Retinal pigment epithelial cell (primary cell): ENCODE measurements around the gene HS3ST4.

Experiments
- DNase-seq: peaks from one replicate; pipeline ENCODE4 v3.0.0-alpha.2; 2010; ENCODE audit warnings: low read depth
- H3K4me3 ChIP-seq: 2 replicates; pipeline ENCODE4 v1.5.1; 2011; ENCODE audit warnings: mild to moderate bottlenecking, low read length, control low read depth, moderate library complexity
- TF ChIP-seq, protein P1 (sequence below): conservative IDR thresholded peaks from 2 replicates; pipeline ENCODE4 v1.5.1; 2011; ENCODE audit warnings: low read depth, low read length, control low read depth, inconsistent platforms

HS3ST4 gene

DNA sequence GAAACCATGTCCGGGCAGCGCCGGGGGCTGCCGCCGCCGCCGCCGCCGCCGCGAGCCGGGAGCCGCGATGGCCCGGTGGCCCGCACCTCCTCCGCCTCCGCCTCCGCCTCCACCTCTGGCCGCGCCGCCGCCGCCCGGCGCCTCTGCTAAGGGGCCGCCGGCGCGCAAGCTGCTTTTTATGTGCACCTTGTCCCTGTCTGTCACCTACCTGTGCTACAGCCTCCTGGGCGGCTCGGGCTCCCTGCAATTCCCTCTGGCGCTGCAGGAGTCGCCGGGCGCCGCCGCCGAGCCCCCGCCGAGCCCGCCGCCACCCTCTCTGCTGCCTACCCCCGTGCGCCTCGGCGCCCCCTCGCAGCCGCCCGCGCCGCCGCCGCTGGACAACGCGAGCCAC is 587 bp downstream of the HS3ST4 start:
- no peak overlapping the region for H3K4me3 ChIP-seq
- DNase-seq = no peak
- TF ChIP-seq, protein P1, sequence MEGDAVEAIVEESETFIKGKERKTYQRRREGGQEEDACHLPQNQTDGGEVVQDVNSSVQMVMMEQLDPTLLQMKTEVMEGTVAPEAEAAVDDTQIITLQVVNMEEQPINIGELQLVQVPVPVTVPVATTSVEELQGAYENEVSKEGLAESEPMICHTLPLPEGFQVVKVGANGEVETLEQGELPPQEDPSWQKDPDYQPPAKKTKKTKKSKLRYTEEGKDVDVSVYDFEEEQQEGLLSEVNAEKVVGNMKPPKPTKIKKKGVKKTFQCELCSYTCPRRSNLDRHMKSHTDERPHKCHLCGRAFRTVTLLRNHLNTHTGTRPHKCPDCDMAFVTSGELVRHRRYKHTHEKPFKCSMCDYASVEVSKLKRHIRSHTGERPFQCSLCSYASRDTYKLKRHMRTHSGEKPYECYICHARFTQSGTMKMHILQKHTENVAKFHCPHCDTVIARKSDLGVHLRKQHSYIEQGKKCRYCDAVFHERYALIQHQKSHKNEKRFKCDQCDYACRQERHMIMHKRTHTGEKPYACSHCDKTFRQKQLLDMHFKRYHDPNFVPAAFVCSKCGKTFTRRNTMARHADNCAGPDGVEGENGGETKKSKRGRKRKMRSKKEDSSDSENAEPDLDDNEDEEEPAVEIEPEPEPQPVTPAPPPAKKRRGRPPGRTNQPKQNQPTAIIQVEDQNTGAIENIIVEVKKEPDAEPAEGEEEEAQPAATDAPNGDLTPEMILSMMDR = no peak

DNA sequence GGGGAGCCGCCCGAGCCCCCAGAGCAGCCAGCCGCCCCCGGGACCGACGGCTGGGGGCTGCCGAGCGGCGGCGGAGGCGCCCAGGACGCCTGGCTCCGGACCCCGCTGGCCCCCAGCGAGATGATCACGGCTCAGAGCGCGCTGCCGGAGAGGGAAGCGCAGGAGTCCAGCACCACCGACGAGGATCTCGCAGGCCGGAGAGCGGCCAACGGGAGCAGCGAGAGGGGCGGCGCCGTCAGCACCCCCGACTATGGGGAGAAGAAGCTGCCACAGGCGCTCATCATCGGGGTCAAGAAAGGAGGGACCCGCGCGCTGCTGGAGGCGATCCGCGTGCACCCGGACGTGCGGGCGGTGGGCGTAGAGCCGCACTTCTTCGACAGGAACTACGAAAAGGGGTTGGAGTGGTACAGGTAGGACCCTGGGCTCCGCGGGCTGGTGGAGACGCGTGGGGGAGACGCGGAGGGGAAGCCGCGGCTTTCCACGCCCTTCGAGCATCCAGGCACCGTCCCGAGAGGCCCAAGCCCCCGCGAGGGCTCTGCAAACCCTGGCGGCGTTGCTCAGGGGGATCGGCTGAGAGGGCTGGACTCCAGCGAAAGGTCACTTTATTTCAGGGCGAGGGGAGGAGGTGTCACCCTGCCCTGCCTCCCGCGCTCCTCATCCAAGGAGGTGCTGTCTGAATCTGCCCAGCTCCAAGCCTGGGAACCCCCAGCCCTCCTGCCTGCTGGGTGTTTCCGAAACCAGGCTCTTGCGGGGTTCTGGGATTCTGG is 1.2 kb downstream of the HS3ST4 start:
- TF ChIP-seq, protein P1 = no peak
- H3K4me3 ChIP-seq = no peak overlapping the region
- no peak for DNase-seq

DNA sequence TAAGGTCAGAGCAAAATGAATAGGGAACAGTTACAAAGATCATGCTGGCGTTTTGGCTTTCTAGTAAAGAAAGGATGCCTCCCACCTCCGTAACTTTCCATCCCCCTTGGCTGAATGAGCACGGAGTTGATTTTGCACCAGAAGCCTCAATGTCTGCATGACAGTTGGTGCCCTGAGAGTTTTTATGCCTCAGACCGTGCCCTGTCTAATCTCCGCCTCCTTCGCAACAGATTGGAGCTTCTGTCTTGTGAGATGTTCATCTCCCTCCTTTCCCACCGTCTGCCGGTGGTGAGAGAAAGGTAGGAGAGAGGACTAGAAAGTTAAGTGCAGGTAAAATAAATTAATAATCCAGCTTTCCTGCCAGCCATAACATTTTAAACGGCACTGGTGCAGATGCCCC is 1.9 kb downstream of the HS3ST4 start:
- no peak for DNase-seq
- TF ChIP-seq, protein P1 = no peak
- H3K4me3 ChIP-seq = no peak overlapping the region

DNA sequence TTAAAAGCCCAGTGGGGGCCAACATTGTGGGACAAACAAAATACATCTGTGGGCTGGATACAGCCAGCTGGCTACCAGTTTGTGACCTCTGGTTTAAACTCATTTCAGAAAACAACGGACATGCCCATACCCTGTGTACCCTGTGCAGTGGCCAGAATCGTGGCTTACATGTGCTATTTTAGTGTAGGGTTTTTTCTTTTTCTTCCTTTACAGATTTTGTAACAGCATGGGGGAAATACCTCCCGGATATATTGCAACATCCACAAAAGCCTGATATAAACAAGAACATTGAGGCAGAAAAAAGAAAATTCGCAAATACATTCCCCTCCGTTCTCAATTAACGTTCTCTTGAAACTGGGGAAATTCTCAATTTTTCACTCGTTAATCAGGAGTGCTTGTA is 7.3 kb downstream of the HS3ST4 start:
- TF ChIP-seq, protein P1 = no peak
- H3K4me3 ChIP-seq = no peak overlapping the region
- no peak for DNase-seq

DNA sequence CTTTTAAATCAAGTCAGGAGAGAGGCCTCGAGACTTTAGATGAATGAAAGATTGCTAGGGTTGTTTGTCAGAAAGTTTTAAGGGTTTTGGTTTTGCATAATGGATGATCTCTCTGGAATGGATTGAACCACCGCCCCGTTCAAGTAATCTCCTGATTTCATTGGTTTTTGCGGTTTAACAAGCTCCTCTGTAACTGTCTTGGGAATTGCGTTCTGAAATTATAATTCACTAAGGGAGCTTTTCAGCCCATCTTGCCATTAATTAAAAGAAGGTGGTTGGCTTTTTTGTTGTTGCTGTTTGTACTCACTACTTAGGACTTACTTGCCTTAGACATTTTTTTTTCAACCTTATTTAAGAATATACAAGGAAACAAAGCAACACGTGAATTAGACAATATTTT is 8.8 kb downstream of the HS3ST4 start:
- no peak for DNase-seq
- H3K4me3 ChIP-seq = no peak overlapping the region
- TF ChIP-seq, protein P1 = no peak

DNA sequence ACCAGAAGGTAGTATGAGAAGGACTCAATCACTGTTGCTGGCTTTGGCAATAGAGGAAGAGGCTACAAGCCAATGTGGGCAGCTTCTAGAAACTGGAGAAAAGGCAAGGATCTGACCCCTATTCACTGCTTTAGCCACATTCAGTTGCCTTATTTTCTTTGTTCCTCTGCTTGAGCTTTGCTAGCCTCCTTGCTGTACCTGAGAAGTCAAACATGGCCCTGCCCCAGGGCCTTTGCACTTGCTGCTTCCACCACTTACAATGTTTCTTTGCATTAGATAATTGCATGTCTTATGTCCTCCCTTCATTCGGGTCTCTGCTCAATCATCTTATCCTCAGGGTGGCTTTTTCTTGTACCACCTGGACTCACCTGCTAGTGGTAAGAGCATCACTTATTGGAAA is 15.8 kb downstream of the HS3ST4 start:
- TF ChIP-seq, protein P1 = no peak
- DNase-seq = no peak

DNA sequence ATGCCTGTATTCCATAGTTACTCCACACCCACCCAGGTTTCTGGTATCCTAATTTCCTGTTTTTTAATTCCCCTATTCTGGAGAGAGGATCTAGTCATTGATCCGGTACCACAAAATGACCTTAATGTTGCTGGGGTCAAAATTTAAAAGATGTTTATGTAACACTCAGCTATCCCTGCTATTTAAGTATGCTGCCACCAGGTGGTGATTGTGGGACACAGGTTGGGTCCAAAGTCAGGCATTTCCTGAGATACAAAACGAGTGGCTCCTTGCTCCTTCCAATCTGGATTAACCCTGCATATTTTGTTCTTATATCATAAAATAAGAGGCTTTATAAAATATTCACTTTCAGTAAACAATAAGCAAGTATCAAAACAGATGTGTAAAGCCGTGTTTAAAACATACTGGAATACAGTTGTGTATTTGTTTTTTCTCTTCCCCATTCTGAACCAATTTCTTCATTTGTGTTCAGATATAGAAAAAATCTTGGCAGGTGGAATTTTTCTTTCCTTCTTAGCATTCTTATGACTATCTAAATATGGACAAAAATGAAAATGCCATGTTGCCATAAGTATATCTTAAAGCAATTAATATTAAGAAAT is 16.3 kb downstream of the HS3ST4 start:
- DNase-seq = no peak
- TF ChIP-seq, protein P1 = peak; percentile 61
- no peak overlapping the region for H3K4me3 ChIP-seq

More for the DNA sequence above, 15.8 kb downstream of the HS3ST4 start:
- H3K4me3 ChIP-seq = no peak overlapping the region
